ENCODE results near the gene APOLD1.
A peak's percentile ranks its signal among the peaks of the same experiment; 100 is the strongest.

DNA sequence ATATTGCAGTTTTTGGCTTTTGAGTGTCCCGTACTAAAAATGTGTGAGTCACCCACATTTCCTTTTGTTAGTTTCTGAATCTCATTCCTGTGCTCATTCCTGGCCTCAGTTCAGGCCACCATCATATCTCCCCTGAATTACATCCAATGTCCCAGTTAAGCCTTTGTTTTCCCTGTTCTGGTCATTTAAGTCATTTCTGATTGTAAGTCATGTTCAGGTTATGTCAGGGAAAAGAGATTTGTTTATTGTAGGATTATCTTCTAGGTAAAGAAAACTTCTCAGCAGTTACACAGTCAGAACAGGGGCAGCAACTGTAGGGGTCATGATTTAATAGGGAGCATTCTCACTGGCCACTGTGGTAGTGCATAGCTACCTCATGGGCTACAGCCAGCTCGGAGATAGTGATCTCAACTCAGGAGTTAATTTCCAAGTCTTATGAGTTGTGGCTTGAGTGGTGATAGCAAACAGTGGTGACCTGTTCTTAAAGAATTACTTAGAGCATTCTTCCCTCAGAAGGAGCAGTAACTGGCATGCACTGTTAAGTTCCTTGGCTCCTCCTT is 34.4 kb downstream of the APOLD1 start:
- TF ChIP-seq POLR2A (IDR thresholded peaks at IDR 0.05; ENCODE audit: low read length), result no peak
- TF ChIP-seq, protein P1, sequence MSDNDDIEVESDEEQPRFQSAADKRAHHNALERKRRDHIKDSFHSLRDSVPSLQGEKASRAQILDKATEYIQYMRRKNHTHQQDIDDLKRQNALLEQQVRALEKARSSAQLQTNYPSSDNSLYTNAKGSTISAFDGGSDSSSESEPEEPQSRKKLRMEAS (IDR thresholded peaks at IDR 0.05), result peak; percentile 40; the same call in 1 of the 2 replicates
- TF ChIP-seq EP300 (IDR thresholded peaks at IDR 0.05), result peak in 1 of 2 experiments; percentile 52; a peak in 1 of 5 replicates
- TF ChIP-seq RFX5 (IDR thresholded peaks at IDR 0.05), result no peak
- TF ChIP-seq, protein P2, sequence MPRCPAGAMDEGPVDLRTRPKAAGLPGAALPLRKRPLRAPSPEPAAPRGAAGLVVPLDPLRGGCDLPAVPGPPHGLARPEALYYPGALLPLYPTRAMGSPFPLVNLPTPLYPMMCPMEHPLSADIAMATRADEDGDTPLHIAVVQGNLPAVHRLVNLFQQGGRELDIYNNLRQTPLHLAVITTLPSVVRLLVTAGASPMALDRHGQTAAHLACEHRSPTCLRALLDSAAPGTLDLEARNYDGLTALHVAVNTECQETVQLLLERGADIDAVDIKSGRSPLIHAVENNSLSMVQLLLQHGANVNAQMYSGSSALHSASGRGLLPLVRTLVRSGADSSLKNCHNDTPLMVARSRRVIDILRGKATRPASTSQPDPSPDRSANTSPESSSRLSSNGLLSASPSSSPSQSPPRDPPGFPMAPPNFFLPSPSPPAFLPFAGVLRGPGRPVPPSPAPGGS (IDR thresholded peaks at IDR 0.05), result no peak
- TF ChIP-seq CTCF (IDR thresholded peaks at IDR 0.05), result no peak
- no peak for TF ChIP-seq RCOR1 (IDR thresholded peaks at IDR 0.05; ENCODE audit: low read depth, low read length)
- no peak for TF ChIP-seq EHF (CRISPR knock-in tag; IDR thresholded peaks at IDR 0.05)
